GM21825 (cell line): Measurements from ENCODE around the gene WDR59.
"Not testable (repeated sequence)": the region's sequence is repeated elsewhere in the genome, so short reads cannot be mapped to it uniquely, and the experiment has no call there.

Source experiments
- ATAC-seq: cut with Tn5 transposase; IDR thresholded peaks from one replicate; pipeline ENCODE4 v1.9.1; 2021; ENCODE audit warnings: mild to moderate bottlenecking, moderate library complexity; ENCODE audit not compliant: unreplicated experiment

The WDR59 gene

GRCh38 chr16:74984529-74985296 lies at the start of gene WDR59:
WDR59 (minus strand) TSS chr16:74985123; CDS start chr16:74985017, 106 bp downstream.
- ATAC-seq: peak; percentile 99

GRCh38 chr16:75032655-75033054 lies 47.7 kb upstream of the WDR59 start:
- ATAC-seq: no peak

- ATAC-seq: no peak
Measured at GRCh38 chr16:75029854-75030253, 44.9 kb upstream of the WDR59 start.

GRCh38 chr16:75028544-75029135 lies 43.7 kb upstream of the WDR59 start:
- ATAC-seq: no peak

- ATAC-seq: no peak
Measured at GRCh38 chr16:75027520-75028300, 42.8 kb upstream of the WDR59 start.

GRCh38 chr16:75026892-75027391 lies 42.0 kb upstream of the WDR59 start:
- ATAC-seq: no peak

GRCh38 chr16:75026239-75026891 lies 41.4 kb upstream of the WDR59 start:
- not testable (repeated sequence) for ATAC-seq

GRCh38 chr16:75025761-75026160 lies 40.8 kb upstream of the WDR59 start:
- ATAC-seq: no peak

GRCh38 chr16:75024594-75024993 lies 39.7 kb upstream of the WDR59 start:
- ATAC-seq: no peak

- no peak for ATAC-seq
Measured at GRCh38 chr16:75024182-75024581, 39.3 kb upstream of the WDR59 start.

GRCh38 chr16:75023009-75023408 lies 38.1 kb upstream of the WDR59 start:
- no peak for ATAC-seq

GRCh38 chr16:75022567-75022966 lies 37.6 kb upstream of the WDR59 start:
- ATAC-seq: no peak

- no peak for ATAC-seq
Measured at GRCh38 chr16:75021410-75021809, 36.5 kb upstream of the WDR59 start.

GRCh38 chr16:75019586-75019985 lies 34.7 kb upstream of the WDR59 start:
- no peak for ATAC-seq

- no peak for ATAC-seq
Measured at GRCh38 chr16:75019007-75019406, 34.1 kb upstream of the WDR59 start.

GRCh38 chr16:75017670-75018525 lies 33.0 kb upstream of the WDR59 start:
- ATAC-seq: no peak

- not testable (repeated sequence) for ATAC-seq
Measured at GRCh38 chr16:75016451-75017081, 31.6 kb upstream of the WDR59 start.

GRCh38 chr16:75014318-75014717 lies 29.4 kb upstream of the WDR59 start:
- no peak for ATAC-seq

GRCh38 chr16:75013123-75013522 lies 28.2 kb upstream of the WDR59 start:
- ATAC-seq: not testable (repeated sequence)
